ENCODE results near the gene KCNMA1. TPM values are rescaled to one million over a fixed set of nuclear protein-coding genes. Genes with fewer than 3 reads are reported as not detected.

KCNMA1 gene
- total and polyA plus RNA-seq, 10 of the 15 experiments (the other 5 are each of a cell fraction or from before 2014, with no cell fraction given) = 8.5 to 77.0 (median 21.3) TPM

DNA sequence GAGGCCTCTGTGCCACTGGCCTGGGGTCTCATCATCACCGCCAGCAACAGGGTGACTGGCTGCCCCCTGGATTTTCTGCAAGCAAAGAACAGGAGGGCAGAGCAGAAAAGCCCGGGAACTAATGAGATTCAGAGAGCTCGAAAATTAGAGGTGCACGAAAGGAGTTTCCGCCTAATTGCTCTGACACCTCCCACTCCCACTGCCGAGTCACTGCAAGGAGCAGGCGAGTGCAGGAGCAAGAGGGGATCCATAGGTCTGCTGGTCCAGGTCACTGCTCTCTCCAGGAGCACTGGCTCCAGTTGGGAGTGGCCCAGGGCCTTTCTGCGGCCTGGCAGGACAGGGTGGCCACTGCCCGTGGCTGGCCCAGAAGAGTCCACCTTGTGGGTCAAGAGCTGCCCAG, 276.2 kb downstream of the KCNMA1 start (continued):
- TF ChIP-seq, protein P1, sequence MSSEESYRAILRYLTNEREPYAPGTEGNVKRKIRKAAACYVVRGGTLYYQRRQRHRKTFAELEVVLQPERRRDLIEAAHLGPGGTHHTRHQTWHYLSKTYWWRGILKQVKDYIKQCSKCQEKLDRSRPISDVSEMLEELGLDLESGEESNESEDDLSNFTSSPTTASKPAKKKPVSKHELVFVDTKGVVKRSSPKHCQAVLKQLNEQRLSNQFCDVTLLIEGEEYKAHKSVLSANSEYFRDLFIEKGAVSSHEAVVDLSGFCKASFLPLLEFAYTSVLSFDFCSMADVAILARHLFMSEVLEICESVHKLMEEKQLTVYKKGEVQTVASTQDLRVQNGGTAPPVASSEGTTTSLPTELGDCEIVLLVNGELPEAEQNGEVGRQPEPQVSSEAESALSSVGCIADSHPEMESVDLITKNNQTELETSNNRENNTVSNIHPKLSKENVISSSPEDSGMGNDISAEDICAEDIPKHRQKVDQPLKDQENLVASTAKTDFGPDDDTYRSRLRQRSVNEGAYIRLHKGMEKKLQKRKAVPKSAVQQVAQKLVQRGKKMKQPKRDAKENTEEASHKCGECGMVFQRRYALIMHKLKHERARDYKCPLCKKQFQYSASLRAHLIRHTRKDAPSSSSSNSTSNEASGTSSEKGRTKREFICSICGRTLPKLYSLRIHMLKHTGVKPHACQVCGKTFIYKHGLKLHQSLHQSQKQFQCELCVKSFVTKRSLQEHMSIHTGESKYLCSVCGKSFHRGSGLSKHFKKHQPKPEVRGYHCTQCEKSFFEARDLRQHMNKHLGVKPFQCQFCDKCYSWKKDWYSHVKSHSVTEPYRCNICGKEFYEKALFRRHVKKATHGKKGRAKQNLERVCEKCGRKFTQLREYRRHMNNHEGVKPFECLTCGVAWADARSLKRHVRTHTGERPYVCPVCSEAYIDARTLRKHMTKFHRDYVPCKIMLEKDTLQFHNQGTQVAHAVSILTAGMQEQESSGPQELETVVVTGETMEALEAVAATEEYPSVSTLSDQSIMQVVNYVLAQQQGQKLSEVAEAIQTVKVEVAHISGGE (CRISPR knock-in tag; IDR thresholded peaks at IDR 0.05) = no peak
- TF ChIP-seq ZZZ3 (IDR thresholded peaks at IDR 0.05; ENCODE audit: control insufficient read depth, insufficient read length, low read depth) = no peak

DNA sequence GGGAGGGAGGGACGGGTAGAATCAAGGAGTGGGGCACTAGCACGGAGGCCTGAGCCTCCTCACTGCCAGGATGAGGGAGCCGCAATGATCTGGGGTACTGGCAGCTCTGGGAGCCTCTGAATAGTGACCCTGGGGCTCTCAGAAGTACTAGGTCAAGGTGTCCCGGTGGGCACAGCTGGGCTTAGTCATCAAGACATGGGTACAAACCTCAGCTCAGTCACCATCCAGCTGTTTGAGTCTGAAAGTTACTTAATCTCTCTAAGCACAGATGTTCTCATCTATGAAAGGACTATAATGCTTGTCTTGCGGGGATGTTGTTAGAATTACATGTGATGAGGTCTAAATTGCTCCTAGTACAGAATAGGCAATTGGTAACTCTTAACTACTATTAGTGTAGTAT, 276.8 kb downstream of the KCNMA1 start:
- Histone ChIP-seq H2AFZ (ENCODE audit: control insufficient read depth, low read depth, low read length) (no peak overlapping the region), H3K36me3 (ENCODE audit: control insufficient read depth in 2 of 2, insufficient read depth in 2 of 2, low read length in 1 of 2) (no peaks in the 10 kb centered on the region), H3K4me1 (ENCODE audit: control insufficient read depth, insufficient read depth, low read length) (no peaks in the 10 kb centered on the region), H3K4me2 (ENCODE audit: control insufficient read depth, insufficient read depth) (no peak overlapping the region), H3K4me3 (no peak overlapping the region), H3K9me3 (replicated peaks; ENCODE audit: control insufficient read depth, insufficient read depth, low read length) (no peaks in the 10 kb centered on the region), H4K20me1 (ENCODE audit: control insufficient read depth, insufficient read depth) (no peaks in the 10 kb centered on the region), H3K27me3 (replicated peaks in 1 of 2; ENCODE audit: control insufficient read depth in 2 of 2, insufficient read depth in 2 of 2, low read length in 1 of 2) (no peaks in the 10 kb centered on the region), H3K79me2 (ENCODE audit: control insufficient read depth, insufficient read depth, low read length) (no peaks in the 10 kb centered on the region), H3K9ac (ENCODE audit: control insufficient read depth, insufficient read depth, low read length) (no peak overlapping the region), H3K27ac (ENCODE audit: control insufficient read depth, insufficient read depth) (no peak overlapping the region)
- TF ChIP-seq TBL1XR1 (IDR thresholded peaks at IDR 0.05; ENCODE audit: low read depth, low read length) (no peak), IRF5 (IDR thresholded peaks at IDR 0.05; ENCODE audit: borderline replicate concordance) (no peak), NFYA (IDR thresholded peaks at IDR 0.05; ENCODE audit: borderline replicate concordance, low read depth, low read length) (no peak), CREM (IDR thresholded peaks at IDR 0.05; ENCODE audit: low read depth) (no peak), WRNIP1 (IDR thresholded peaks at IDR 0.05; ENCODE audit: borderline replicate concordance, low read depth, low read length) (no peak), NFXL1 (IDR thresholded peaks at IDR 0.05; ENCODE audit: borderline replicate concordance) (no peak), MXI1 (IDR thresholded peaks at IDR 0.05; ENCODE audit: low read depth, low read length) (no peak), ASH2L (IDR thresholded peaks at IDR 0.05; ENCODE audit: borderline replicate concordance, low read depth) (no peak)
- TF ChIP-seq, protein P1 (CRISPR knock-in tag; IDR thresholded peaks at IDR 0.05) = no peak
- ChIA-PET CTCF (no interaction called here), SMC1A (ENCODE audit: uncharacterized antibody, unreplicated experiment) (interaction anchor here (1.0 to 1.4 kb wide), 2 partner anchors 22 to 26 kb away, joined by 3 read pairs; no protein-coding TSS in a partner anchor), RAD21 (ENCODE audit: unreplicated experiment) (no interaction called here), POLR2A (no interaction called here)
- intact Hi-C loops (cut with micrococcal nuclease; ENCODE audit: unreplicated experiment) = no loop called here
- BruUV-seq (replicated peaks) = no TSS peak
- FAIRE-seq (no peak), ATAC-seq (no peak), DNase-seq (ENCODE audit: low read depth, low spot score) (no peak)
- WGBS (ENCODE audit: insufficient coverage, insufficient replicate concordance, low lambda C conversion rate, missing lambda C conversion rate) = 45% methylated on average over 5 of the region's 5 CpGs
- in situ Hi-C loops (cut with MboI) = no loop called here
